ENCODE results near the gene DCX. TPM values are rescaled to one million over a fixed set of nuclear protein-coding genes. Genes with fewer than 3 reads are reported as not detected.

Gene DCX
- total and polyA plus RNA-seq, 2 experiments from 2014 or later: not detected

DNA sequence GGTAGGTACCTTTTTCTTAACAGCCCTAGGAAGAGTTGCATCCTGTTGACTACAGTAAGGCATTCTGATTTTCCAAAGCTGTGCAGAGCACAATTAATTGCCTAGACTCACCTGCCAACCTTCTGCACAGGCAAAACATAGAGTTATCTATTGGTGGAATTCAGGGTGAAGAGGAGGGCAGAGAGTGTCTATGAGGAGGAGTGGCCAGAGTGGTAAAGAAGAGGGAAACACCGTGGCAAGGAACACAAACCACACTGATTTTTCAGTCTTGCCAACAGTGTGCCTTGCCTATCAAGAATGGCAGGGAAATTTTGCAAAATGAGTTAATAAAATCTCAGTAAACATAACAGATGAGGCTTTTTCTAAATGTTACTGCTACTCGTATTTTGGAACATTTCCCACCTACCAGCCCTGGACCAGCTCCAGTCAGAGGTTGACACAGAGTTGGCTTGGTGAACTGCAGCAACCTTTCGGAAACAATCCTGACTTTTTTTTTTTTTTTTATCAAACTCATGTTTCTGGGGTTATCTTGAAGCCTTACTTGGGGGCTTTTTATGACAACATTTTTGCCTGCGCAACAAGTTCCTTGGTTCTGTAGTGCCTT is 73.8 kb downstream of the DCX start:
- H3K4me3 ChIP-seq: no peak overlapping the region
- H3F3A ChIP-seq (ENCODE audit: insufficient read depth): no peaks in the 10 kb centered on the region
- no peak overlapping the region for H2AFZ ChIP-seq
- H3K4me2 ChIP-seq (ENCODE audit: unreplicated experiment): no peak overlapping the region
- in situ Hi-C loops (cut with MboI): no loop called here
- 33 to 41% methylated on average over 4 of the region's 4 CpGs for WGBS, 2 experiments (ENCODE audit: low coverage in 1 of 2, low lambda C conversion rate in 2 of 2, missing lambda C conversion rate in 2 of 2)
- H3K9me2 ChIP-seq (ENCODE audit: insufficient read depth): no peaks in the 10 kb centered on the region
- no peaks in the 10 kb centered on the region for H3K79me2 ChIP-seq (ENCODE audit: insufficient read depth)
- no peak overlapping the region for H3K9ac ChIP-seq
- H3K27me3 ChIP-seq (replicated peaks; ENCODE audit: insufficient read depth): no peaks in the 10 kb centered on the region
- H3K9me3 ChIP-seq (ENCODE audit: low read depth): no peaks in the 10 kb centered on the region
- no peak for TF ChIP-seq EZH2 (IDR thresholded peaks at IDR 0.05; ENCODE audit: insufficient read depth, poor library complexity, severe bottlenecking)
- no peak for TF ChIP-seq EZH2phosphoT487 (IDR thresholded peaks at IDR 0.05; ENCODE audit: insufficient read depth, low read depth)
- DNase-seq: no peak
- H3K4me1 ChIP-seq (ENCODE audit: insufficient read depth): no peaks in the 10 kb centered on the region
- H3K27ac ChIP-seq: no peak overlapping the region
- H4K20me1 ChIP-seq (ENCODE audit: insufficient read depth): no peaks in the 10 kb centered on the region
- H3K36me3 ChIP-seq (ENCODE audit: low read depth): no peaks in the 10 kb centered on the region

DNA sequence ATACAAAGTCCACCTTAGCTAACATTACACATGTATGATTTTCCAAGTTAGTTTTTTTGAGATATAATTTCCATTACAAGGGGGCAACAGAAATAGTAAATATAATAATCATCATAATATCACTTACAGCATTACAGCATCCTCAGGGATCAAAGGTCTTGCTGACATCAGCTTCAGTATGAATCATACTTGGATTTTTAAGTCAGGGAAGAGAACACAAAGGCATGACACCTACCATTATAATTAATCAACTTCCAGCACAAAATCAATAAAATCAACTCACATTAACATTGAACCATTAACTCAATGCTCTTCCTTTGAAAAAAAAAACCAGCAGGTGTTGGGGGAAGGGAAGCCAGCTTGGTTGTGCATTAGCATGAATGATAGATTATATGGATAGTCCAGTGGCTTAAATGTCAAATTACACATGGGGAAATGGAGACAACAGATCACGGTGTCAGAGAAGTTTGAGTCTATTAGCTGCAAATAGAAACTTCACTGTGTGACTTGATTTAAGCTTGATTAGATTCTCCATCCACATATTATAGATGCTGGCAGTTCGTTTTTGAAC is 74.8 kb downstream of the DCX start:
- TF ChIP-seq EZH2phosphoT487 (IDR thresholded peaks at IDR 0.05; ENCODE audit: insufficient read depth, low read depth) (no peak), EZH2 (IDR thresholded peaks at IDR 0.05; ENCODE audit: insufficient read depth, poor library complexity, severe bottlenecking) (no peak)
- no peaks in the 10 kb centered on the region for H3F3A ChIP-seq (ENCODE audit: insufficient read depth)
- no peaks in the 10 kb centered on the region for H4K20me1 ChIP-seq (ENCODE audit: insufficient read depth)
- 29 to 40% methylated on average over 2 of the region's 2 CpGs for WGBS, 2 experiments (ENCODE audit: low coverage in 1 of 2, low lambda C conversion rate in 2 of 2, missing lambda C conversion rate in 2 of 2)
- no peaks in the 10 kb centered on the region for H3K9me3 ChIP-seq (ENCODE audit: low read depth)
- no peak overlapping the region for H2AFZ ChIP-seq
- in situ Hi-C loops (cut with MboI): no loop called here
- H3K36me3 ChIP-seq (ENCODE audit: low read depth): no peaks in the 10 kb centered on the region
- H3K4me3 ChIP-seq: no peak overlapping the region
- no peak overlapping the region for H3K9ac ChIP-seq
- no peak overlapping the region for H3K4me2 ChIP-seq (ENCODE audit: unreplicated experiment)
- no peaks in the 10 kb centered on the region for H3K27me3 ChIP-seq (replicated peaks; ENCODE audit: insufficient read depth)
- H3K9me2 ChIP-seq (ENCODE audit: insufficient read depth): no peaks in the 10 kb centered on the region
- no peaks in the 10 kb centered on the region for H3K79me2 ChIP-seq (ENCODE audit: insufficient read depth)
- H3K4me1 ChIP-seq (ENCODE audit: insufficient read depth): no peaks in the 10 kb centered on the region
- no peak for DNase-seq
- H3K27ac ChIP-seq: no peak overlapping the region

DNA sequence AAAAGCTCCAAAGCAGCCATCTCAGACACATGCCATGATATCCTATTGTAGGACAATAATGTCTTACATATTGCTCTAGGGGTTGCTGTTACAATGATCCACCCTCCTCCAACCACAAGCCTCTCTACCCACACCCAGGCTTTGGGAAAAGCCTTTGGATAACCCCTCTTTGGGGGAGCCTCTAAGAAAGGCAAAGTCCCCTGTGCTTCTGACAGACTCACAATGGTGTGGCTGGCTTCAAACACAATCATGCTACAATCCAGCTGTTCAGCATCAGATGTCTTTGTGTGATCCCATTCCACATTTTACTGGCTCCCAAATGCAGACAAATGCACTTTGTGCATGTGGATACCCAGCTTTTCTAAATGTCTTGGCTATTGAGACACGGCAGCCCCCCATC is 75.9 kb downstream of the DCX start:
- Histone ChIP-seq H3K27me3 (replicated peaks; ENCODE audit: insufficient read depth) (no peaks in the 10 kb centered on the region), H3K4me2 (ENCODE audit: unreplicated experiment) (no peak overlapping the region), H3F3A (ENCODE audit: insufficient read depth) (no peaks in the 10 kb centered on the region), H3K79me2 (ENCODE audit: insufficient read depth) (no peaks in the 10 kb centered on the region), H4K20me1 (ENCODE audit: insufficient read depth) (no peaks in the 10 kb centered on the region), H3K4me3 (no peak overlapping the region), H2AFZ (no peak overlapping the region), H3K9me3 (ENCODE audit: low read depth) (no peaks in the 10 kb centered on the region), H3K36me3 (ENCODE audit: low read depth) (no peaks in the 10 kb centered on the region), H3K27ac (no peak overlapping the region), H3K9me2 (ENCODE audit: insufficient read depth) (no peaks in the 10 kb centered on the region), H3K4me1 (ENCODE audit: insufficient read depth) (no peaks in the 10 kb centered on the region), H3K9ac (no peak overlapping the region)
- WGBS, 2 experiments (ENCODE audit: low coverage in 1 of 2, low lambda C conversion rate in 2 of 2, missing lambda C conversion rate in 2 of 2): 0% methylated on average over 1 of the region's 1 CpG
- no peak for DNase-seq
- in situ Hi-C loops (cut with MboI): no loop called here
- no peak for TF ChIP-seq EZH2 (IDR thresholded peaks at IDR 0.05; ENCODE audit: insufficient read depth, poor library complexity, severe bottlenecking)
- TF ChIP-seq EZH2phosphoT487 (IDR thresholded peaks at IDR 0.05; ENCODE audit: insufficient read depth, low read depth): no peak

DNA sequence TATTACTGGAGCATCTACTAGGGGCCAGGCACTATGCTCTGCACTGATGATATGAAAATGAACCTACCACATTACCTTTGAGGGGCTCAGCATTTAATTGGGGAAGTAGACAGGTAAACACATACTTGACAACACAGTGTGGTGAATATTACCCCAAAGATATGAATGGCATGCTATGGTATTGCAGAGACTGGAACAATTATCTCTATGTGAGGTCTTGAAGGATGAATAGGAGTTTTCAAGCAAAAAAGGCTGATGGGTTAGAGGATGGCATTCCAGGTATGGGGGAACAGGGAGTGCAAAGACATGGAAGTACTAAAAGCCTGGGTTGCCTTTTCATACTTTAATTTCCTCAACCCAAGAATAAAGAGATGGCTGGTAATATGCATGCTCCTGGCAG is 82.6 kb downstream of the DCX start:
- Histone ChIP-seq H3K4me3 (no peak overlapping the region), H2AFZ (no peak overlapping the region), H3K79me2 (ENCODE audit: insufficient read depth) (no peaks in the 10 kb centered on the region), H4K20me1 (ENCODE audit: insufficient read depth) (no peaks in the 10 kb centered on the region), H3K4me1 (ENCODE audit: insufficient read depth) (no peaks in the 10 kb centered on the region), H3K9ac (no peak overlapping the region), H3K9me3 (ENCODE audit: low read depth) (no peaks in the 10 kb centered on the region), H3K4me2 (ENCODE audit: unreplicated experiment) (no peak overlapping the region), H3K27ac (no peak overlapping the region), H3K36me3 (ENCODE audit: low read depth) (no peaks in the 10 kb centered on the region), H3F3A (ENCODE audit: insufficient read depth) (no peaks in the 10 kb centered on the region), H3K27me3 (replicated peaks; ENCODE audit: insufficient read depth) (no peaks in the 10 kb centered on the region), H3K9me2 (ENCODE audit: insufficient read depth) (no peaks in the 10 kb centered on the region)
- DNase-seq: no peak
- in situ Hi-C loops (cut with MboI): no loop called here
- TF ChIP-seq EZH2phosphoT487 (IDR thresholded peaks at IDR 0.05; ENCODE audit: insufficient read depth, low read depth): no peak
- no peak for TF ChIP-seq EZH2 (IDR thresholded peaks at IDR 0.05; ENCODE audit: insufficient read depth, poor library complexity, severe bottlenecking)

DNA sequence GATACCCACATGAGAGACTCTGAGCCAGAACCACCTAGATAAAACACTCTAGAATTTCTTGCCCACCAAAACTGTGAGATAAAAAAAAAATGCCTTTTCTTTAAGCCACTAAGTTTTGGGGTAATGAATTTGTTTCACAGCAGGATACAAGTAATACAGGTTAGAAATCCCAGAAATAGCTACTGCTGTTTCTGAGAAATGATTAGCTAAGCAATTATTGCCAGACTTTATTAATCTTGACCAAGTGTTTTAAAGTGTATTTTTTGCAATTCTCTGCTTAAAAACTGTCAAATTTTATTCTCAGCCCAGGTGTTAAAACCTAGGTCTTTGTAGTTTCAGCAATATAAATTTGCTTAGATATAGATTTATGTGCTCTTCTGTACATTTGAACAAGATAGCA is 83.1 kb downstream of the DCX start:
- H3K36me3 ChIP-seq (ENCODE audit: low read depth): no peaks in the 10 kb centered on the region
- no peaks in the 10 kb centered on the region for H3K9me2 ChIP-seq (ENCODE audit: insufficient read depth)
- DNase-seq: no peak
- H3K79me2 ChIP-seq (ENCODE audit: insufficient read depth): no peaks in the 10 kb centered on the region
- H3K27ac ChIP-seq: no peak overlapping the region
- H3K27me3 ChIP-seq (replicated peaks; ENCODE audit: insufficient read depth): no peaks in the 10 kb centered on the region
- in situ Hi-C loops (cut with MboI): no loop called here
- H3F3A ChIP-seq (ENCODE audit: insufficient read depth): no peaks in the 10 kb centered on the region
- no peaks in the 10 kb centered on the region for H4K20me1 ChIP-seq (ENCODE audit: insufficient read depth)
- H3K9ac ChIP-seq: no peak overlapping the region
- H2AFZ ChIP-seq: no peak overlapping the region
- no peak overlapping the region for H3K4me2 ChIP-seq (ENCODE audit: unreplicated experiment)
- no peaks in the 10 kb centered on the region for H3K4me1 ChIP-seq (ENCODE audit: insufficient read depth)
- TF ChIP-seq EZH2phosphoT487 (IDR thresholded peaks at IDR 0.05; ENCODE audit: insufficient read depth, low read depth) (no peak), EZH2 (IDR thresholded peaks at IDR 0.05; ENCODE audit: insufficient read depth, poor library complexity, severe bottlenecking) (no peak)
- no peaks in the 10 kb centered on the region for H3K9me3 ChIP-seq (ENCODE audit: low read depth)
- H3K4me3 ChIP-seq: no peak overlapping the region
